HEK293 (cell line): Measurements from ENCODE around the gene AMZ1.

Source experiments
- CTCF ChIA-PET: fragments of 350-600 bp; formaldehyde crosslinking; extraction: SDS; loops from one replicate; lab custom pipeline; 2021; ENCODE audit warnings: antibody characterized with exemption; lab: Yijun Ruan, JAX
- POLR2A ChIA-PET: fragments of 300-600 bp; formaldehyde crosslinking; extraction: SDS; loops from one replicate; lab custom pipeline; 2020; ENCODE audit warnings: antibody characterized with exemption, inconsistent platforms; lab: Yijun Ruan, JAX
- H3K27ac ChIP-seq: fragments of 200-500 bp; sonication (Bioruptor generic); 2 replicates; pipeline ENCODE4 v1.5.1; 2014; ENCODE audit warnings: low read depth, low read length, control low read depth, inconsistent platforms; ENCODE audit errors: extremely low read depth
- H3K36me3 ChIP-seq, 2 experiments: fragments of 200-500 bp in 1 of 2; sonication (Bioruptor generic) in 1 of 2; 1 replicate in 1 of 2; 2 replicates in 1 of 2; pipeline ENCODE4 v1.5.1; 2014 to 2017; ENCODE audit warnings: inconsistent platforms in 2 of 2, low read length in 2 of 2; ENCODE audit not compliant: control insufficient read depth in 2 of 2, insufficient read depth in 1 of 2
- H3K4me1 ChIP-seq: fragments of 200-500 bp; sonication (Bioruptor generic); 2 replicates; pipeline ENCODE4 v1.5.1; 2014; ENCODE audit warnings: mild to moderate bottlenecking, low read length, inconsistent platforms; ENCODE audit not compliant: control insufficient read depth, insufficient read depth
- H3K4me3 ChIP-seq: 2 replicates; pipeline ENCODE4 v1.5.1; 2011; ENCODE audit warnings: low read depth, mild to moderate bottlenecking, control low read depth, low read length, moderate library complexity
- H3K9me3 ChIP-seq: fragments of 200-500 bp; sonication (Bioruptor generic); 2 replicates; pipeline ENCODE4 v1.5.1; 2014; ENCODE audit warnings: low read depth, low read length, inconsistent platforms; ENCODE audit not compliant: control insufficient read depth, insufficient read depth
- BCL11B ChIP-seq: fragments of 450-650 bp; formaldehyde crosslinking; IDR thresholded peaks from 2 replicates; pipeline ENCODE4 v1.5.1; 2016; ENCODE audit warnings: low read depth, missing biosample characterization, missing genetic modification characterization
- FEZF1 ChIP-seq: fragments of 450-650 bp; formaldehyde crosslinking; IDR thresholded peaks from 2 replicates; pipeline ENCODE4 v1.5.1; 2016; ENCODE audit warnings: missing biosample characterization, missing genetic modification characterization
- GLIS1 ChIP-seq: fragments of 450-650 bp; formaldehyde crosslinking; IDR thresholded peaks from 2 replicates; pipeline ENCODE4 v1.5.1; 2016; ENCODE audit warnings: missing biosample characterization, missing genetic modification characterization
- GLIS2 ChIP-seq: fragments of 450-650 bp; formaldehyde crosslinking; IDR thresholded peaks from 2 replicates; pipeline ENCODE4 v1.5.1; 2016; ENCODE audit warnings: missing biosample characterization, missing genetic modification characterization
- HOXA7 ChIP-seq: sonication (generic); formaldehyde crosslinking; IDR thresholded peaks from 2 replicates; pipeline ENCODE4 v1.8.1; 2022; ENCODE audit warnings: missing genetic modification reagents, borderline replicate concordance
- PRDM10 ChIP-seq: fragments of 450-650 bp; formaldehyde crosslinking; IDR thresholded peaks from 2 replicates; pipeline ENCODE4 v1.5.1; 2016; ENCODE audit warnings: missing biosample characterization, missing genetic modification characterization
- ZBTB49 ChIP-seq: fragments of 450-650 bp; formaldehyde crosslinking; IDR thresholded peaks from 2 replicates; pipeline ENCODE4 v1.5.1; 2016; ENCODE audit warnings: missing biosample characterization, missing genetic modification characterization, low read depth
- ZNF2 ChIP-seq: fragments of 450-650 bp; formaldehyde crosslinking; IDR thresholded peaks from 2 replicates; pipeline ENCODE4 v1.5.1; 2016; ENCODE audit warnings: missing biosample characterization, missing genetic modification characterization
- ZNF354C ChIP-seq: fragments of 450-650 bp; formaldehyde crosslinking; IDR thresholded peaks from 2 replicates; pipeline ENCODE4 v1.5.1; 2016; ENCODE audit warnings: missing biosample characterization, missing genetic modification characterization, low read depth, borderline replicate concordance
- ZNF426 ChIP-seq: fragments of 450-650 bp; formaldehyde crosslinking; IDR thresholded peaks from 2 replicates; pipeline ENCODE4 v1.5.1; 2017; ENCODE audit warnings: missing biosample characterization, missing genetic modification characterization, mild to moderate bottlenecking, inconsistent platforms, moderate library complexity
- ZNF514 ChIP-seq: fragments of 450-650 bp; formaldehyde crosslinking; IDR thresholded peaks from 2 replicates; pipeline ENCODE4 v1.5.1; 2016; ENCODE audit warnings: missing biosample characterization, missing genetic modification characterization
- ZNF529 ChIP-seq: fragments of 450-650 bp; formaldehyde crosslinking; IDR thresholded peaks from 2 replicates; pipeline ENCODE4 v1.5.1; 2017; ENCODE audit warnings: missing genetic modification characterization, missing biosample characterization; ENCODE audit not compliant: insufficient replicate concordance
- TF ChIP-seq, protein P1 (sequence below): fragments of 450-650 bp; formaldehyde crosslinking; IDR thresholded peaks from 2 replicates; pipeline ENCODE4 v1.5.1; 2016; ENCODE audit warnings: missing biosample characterization, missing genetic modification characterization
- TF ChIP-seq, protein P2 (sequence below): fragments of 450-650 bp; formaldehyde crosslinking; IDR thresholded peaks from 2 replicates; pipeline ENCODE4 v1.5.1; 2016; ENCODE audit warnings: missing biosample characterization, missing genetic modification characterization

AMZ1 gene

DNA sequence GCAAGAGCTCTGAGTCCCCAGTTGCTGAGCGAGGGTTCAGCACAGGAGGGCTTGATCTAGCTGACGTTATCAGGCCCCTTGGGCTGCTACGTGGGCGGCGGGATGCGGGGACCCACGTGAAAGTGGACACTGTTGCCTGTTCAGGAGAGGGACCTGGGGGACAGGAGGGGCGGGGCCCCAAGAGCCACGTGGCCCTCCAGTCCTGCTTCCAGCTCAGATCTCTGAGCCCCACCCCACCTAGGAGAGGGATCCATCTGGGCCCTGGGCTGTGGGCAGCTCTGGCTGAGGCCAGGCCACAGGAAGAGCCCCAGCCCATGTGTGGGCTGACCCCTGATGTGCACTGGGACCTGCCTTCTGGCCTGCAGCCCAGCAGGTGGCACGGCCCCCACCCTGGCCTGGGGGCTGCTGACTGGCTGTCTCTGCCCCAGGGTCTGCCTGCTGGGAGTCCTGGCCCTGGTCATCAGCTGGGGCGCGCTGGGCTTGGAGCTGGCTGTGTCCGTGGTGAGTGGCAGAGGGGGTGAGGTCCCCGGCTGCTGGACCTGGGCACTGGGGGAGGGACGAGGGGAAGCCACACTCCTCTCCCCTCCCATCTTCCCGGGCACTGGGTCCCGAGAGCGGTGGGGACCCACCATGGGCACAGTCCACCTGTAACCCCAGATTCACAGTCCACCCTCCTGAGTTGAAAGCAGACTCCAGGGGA, 38.7 kb upstream of the AMZ1 start:
- H3K4me1 ChIP-seq = no peaks in the 10 kb centered on the region
- H3K4me3 ChIP-seq = no peak overlapping the region
- ChIA-PET POLR2A (no interaction called here), CTCF (interaction anchor here (1.9 kb wide), 1 partner anchor 40 kb away, joined by 7 read pairs; no protein-coding TSS in a partner anchor)
- H3K27ac ChIP-seq = no peak overlapping the region
- H3K9me3 ChIP-seq = no peaks in the 10 kb centered on the region
- peaks cover 0 to 42% of the 10 kb centered on the region in 2 experiments; a peak in 1 of 3 replicates for H3K36me3 ChIP-seq
- TF ChIP-seq HOXA7 (no peak), GLIS2 (tag by site-specific recombination) (peak; percentile 24; the same call in 1 of the 2 replicates)

- Histone ChIP-seq H3K4me3 (no peak overlapping the region), H3K9me3 (no peaks in the 10 kb centered on the region), H3K27ac (no peak overlapping the region), H3K4me1 (no peaks in the 10 kb centered on the region), H3K36me3 (peaks cover 0 to 42% of the 10 kb centered on the region in 2 experiments; a peak in 1 of 3 replicates)
- CTCF ChIA-PET = interaction anchor here (1.9 kb wide), 1 partner anchor 41 kb away, joined by 7 read pairs; no protein-coding TSS in a partner anchor
- POLR2A ChIA-PET = interaction anchor here (1.2 kb wide), 1 partner anchor 19 kb away, joined by 4 read pairs; the partner anchor contains the start of gene TTYH3
- no peak for TF ChIP-seq ZBTB49
- TF ChIP-seq PRDM10 = no peak
- no peak for TF ChIP-seq FEZF1 (tag by site-specific recombination)
- TF ChIP-seq, protein P1, sequence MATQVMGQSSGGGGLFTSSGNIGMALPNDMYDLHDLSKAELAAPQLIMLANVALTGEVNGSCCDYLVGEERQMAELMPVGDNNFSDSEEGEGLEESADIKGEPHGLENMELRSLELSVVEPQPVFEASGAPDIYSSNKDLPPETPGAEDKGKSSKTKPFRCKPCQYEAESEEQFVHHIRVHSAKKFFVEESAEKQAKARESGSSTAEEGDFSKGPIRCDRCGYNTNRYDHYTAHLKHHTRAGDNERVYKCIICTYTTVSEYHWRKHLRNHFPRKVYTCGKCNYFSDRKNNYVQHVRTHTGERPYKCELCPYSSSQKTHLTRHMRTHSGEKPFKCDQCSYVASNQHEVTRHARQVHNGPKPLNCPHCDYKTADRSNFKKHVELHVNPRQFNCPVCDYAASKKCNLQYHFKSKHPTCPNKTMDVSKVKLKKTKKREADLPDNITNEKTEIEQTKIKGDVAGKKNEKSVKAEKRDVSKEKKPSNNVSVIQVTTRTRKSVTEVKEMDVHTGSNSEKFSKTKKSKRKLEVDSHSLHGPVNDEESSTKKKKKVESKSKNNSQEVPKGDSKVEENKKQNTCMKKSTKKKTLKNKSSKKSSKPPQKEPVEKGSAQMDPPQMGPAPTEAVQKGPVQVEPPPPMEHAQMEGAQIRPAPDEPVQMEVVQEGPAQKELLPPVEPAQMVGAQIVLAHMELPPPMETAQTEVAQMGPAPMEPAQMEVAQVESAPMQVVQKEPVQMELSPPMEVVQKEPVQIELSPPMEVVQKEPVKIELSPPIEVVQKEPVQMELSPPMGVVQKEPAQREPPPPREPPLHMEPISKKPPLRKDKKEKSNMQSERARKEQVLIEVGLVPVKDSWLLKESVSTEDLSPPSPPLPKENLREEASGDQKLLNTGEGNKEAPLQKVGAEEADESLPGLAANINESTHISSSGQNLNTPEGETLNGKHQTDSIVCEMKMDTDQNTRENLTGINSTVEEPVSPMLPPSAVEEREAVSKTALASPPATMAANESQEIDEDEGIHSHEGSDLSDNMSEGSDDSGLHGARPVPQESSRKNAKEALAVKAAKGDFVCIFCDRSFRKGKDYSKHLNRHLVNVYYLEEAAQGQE (tag by site-specific recombination) = no peak
- no peak for TF ChIP-seq ZNF514
Observed at GRCh38 chr7:2649991-2650390, 38.0 kb upstream of the AMZ1 start.

DNA sequence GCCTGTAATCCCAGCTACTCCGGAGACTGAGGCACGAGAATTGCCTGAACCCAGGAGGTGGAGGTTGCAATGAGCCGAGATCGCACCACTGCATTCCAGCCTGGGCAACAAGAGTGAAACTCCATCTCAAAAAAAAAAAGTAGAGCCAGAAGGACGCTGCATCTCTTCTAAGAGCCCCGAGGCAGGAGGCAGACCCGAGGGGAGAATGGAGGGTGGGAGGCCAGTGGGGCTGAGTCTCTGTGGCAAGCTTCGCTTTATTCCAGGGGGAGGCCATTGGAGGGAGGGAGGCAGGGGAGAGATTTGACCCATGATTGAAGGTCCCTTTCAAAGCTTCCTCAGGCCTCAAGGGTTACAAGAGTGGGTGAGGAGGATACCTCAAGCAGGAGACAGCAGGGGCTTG, 37.6 kb upstream of the AMZ1 start:
- Histone ChIP-seq H3K27ac (no peak overlapping the region), H3K4me3 (no peak overlapping the region), H3K4me1 (no peaks in the 10 kb centered on the region), H3K9me3 (no peaks in the 10 kb centered on the region), H3K36me3 (peaks cover 0 to 43% of the 10 kb centered on the region in 2 experiments; a peak in 1 of 3 replicates)
- CTCF ChIA-PET = interaction anchor here (0.7 to 1.9 kb wide), 3 partner anchors 12 to 166 kb away, joined by 3 to 7 read pairs (median 3); no protein-coding TSS in a partner anchor
- TF ChIP-seq BCL11B (tag by site-specific recombination) (no peak), ZNF2 (no peak), ZNF529 (no peak), GLIS1 (tag by site-specific recombination) (peak; percentile 27), ZNF426 (tag by site-specific recombination) (no peak), ZNF354C (tag by site-specific recombination) (no peak)
- TF ChIP-seq, protein P2, sequence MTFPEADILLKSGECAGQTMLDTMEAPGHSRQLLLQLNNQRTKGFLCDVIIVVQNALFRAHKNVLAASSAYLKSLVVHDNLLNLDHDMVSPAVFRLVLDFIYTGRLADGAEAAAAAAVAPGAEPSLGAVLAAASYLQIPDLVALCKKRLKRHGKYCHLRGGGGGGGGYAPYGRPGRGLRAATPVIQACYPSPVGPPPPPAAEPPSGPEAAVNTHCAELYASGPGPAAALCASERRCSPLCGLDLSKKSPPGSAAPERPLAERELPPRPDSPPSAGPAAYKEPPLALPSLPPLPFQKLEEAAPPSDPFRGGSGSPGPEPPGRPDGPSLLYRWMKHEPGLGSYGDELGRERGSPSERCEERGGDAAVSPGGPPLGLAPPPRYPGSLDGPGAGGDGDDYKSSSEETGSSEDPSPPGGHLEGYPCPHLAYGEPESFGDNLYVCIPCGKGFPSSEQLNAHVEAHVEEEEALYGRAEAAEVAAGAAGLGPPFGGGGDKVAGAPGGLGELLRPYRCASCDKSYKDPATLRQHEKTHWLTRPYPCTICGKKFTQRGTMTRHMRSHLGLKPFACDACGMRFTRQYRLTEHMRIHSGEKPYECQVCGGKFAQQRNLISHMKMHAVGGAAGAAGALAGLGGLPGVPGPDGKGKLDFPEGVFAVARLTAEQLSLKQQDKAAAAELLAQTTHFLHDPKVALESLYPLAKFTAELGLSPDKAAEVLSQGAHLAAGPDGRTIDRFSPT = no peak
- POLR2A ChIA-PET = interaction anchor here (1.2 kb wide), 1 partner anchor 19 kb away, joined by 4 read pairs; the partner anchor contains the start of gene TTYH3
